B cell (primary cell): Measurements from ENCODE around the gene GFM2. TPM values are rescaled to one million over a fixed set of nuclear protein-coding genes. Genes with fewer than 3 reads are reported as not detected.

Experiments used
- ATAC-seq: fragments of 200-7000 bp; cut with Tn5 transposase; one replicate; pipeline ENCODE4 v1.10.0; 2021; ENCODE audit warnings: low read depth, mild to moderate bottlenecking, moderate number of reproducible peaks, moderate library complexity
- CTCF ChIA-PET: fragments of 350-600 bp; sonication (Branson Sonifier 250); formaldehyde crosslinking; loops from one replicate; lab custom pipeline; 2021; ENCODE audit warnings: antibody characterized with exemption, inconsistent platforms; lab: Charles Lee
- POLR2A ChIA-PET: fragments of 350-600 bp; sonication (Branson Sonifier 250); formaldehyde crosslinking; loops from one replicate; lab custom pipeline; 2021; ENCODE audit warnings: antibody characterized with exemption; lab: Charles Lee
- DNase-seq: peaks from one replicate; pipeline ENCODE4 v3.0.0; 2013
- H2AFZ ChIP-seq: 2 replicates; pipeline ENCODE4 v1.6.1; 2012; ENCODE audit warnings: mild to moderate bottlenecking, low read depth, low read length; ENCODE audit not compliant: insufficient read depth, poor library complexity, severe bottlenecking
- H3K27ac ChIP-seq, 2 donors: 1 replicate in 1 of 2; 2 replicates in 1 of 2; pipeline ENCODE4 v1.5.1; 2012 to 2013; ENCODE audit warnings: low read length in 2 of 2, mild to moderate bottlenecking in 2 of 2, moderate library complexity in 1 of 2
- H3K27me3 ChIP-seq, 4 experiments: fragments of 200-600 bp in 1 of 4; sonication (generic) in 1 of 4; replicated peaks in 1 of 4; 1 replicate in 2 of 4; 2 replicates in 2 of 4; pipeline versions ENCODE4 v1.6.1 to v1.7.0; 2013 to 2016; ENCODE audit warnings: low read length in 3 of 4, mild to moderate bottlenecking in 2 of 4, mixed read lengths in 1 of 4, moderate library complexity in 1 of 4; ENCODE audit not compliant: insufficient read depth in 4 of 4, control insufficient read depth in 3 of 4; ENCODE audit errors: control extremely low read depth in 1 of 4
- H3K36me3 ChIP-seq, 2 experiments: replicated peaks in 1 of 2; 1 replicate in 1 of 2; 2 replicates in 1 of 2; pipeline versions ENCODE4 v1.6.1 to v1.7.1; 2013; ENCODE audit warnings: low read length in 1 of 2; ENCODE audit not compliant: insufficient read depth in 2 of 2, control insufficient read depth in 1 of 2; ENCODE audit errors: control extremely low read depth in 1 of 2, extremely low read depth in 1 of 2
- H3K4me1 ChIP-seq, 2 donors: fragments of 200-600 bp in 1 of 2; sonication (generic) in 1 of 2; 1 replicate in 1 of 2; 2 replicates in 1 of 2; pipeline versions ENCODE4 v1.5.1 to v1.6.1; 2013 to 2017; ENCODE audit warnings: low read length in 2 of 2; ENCODE audit not compliant: control insufficient read depth in 2 of 2, insufficient read depth in 2 of 2
- H3K4me2 ChIP-seq: replicated peaks from 2 replicates; pipeline ENCODE3; 2012; ENCODE audit warnings: mild to moderate bottlenecking, low read depth, low read length; ENCODE audit not compliant: poor library complexity, severe bottlenecking
- H3K4me3 ChIP-seq, 5 experiments: fragments of 200-600 bp in 1 of 5; sonication (generic) in 1 of 5; 1 replicate in 3 of 5; 2 replicates in 2 of 5; pipeline versions ENCODE4 v1.5.1 to v1.7.0; 2011 to 2016; ENCODE audit warnings: low read length in 4 of 5, mild to moderate bottlenecking in 4 of 5, low read depth in 2 of 5, control low read depth in 1 of 5, moderate library complexity in 1 of 5; ENCODE audit not compliant: insufficient read depth in 1 of 5; ENCODE audit errors: control extremely low read depth in 1 of 5, extremely low read depth in 1 of 5
- H3K79me2 ChIP-seq: fragments of 200-600 bp; sonication (generic); one replicate; pipeline ENCODE4 v1.6.0; 2016; ENCODE audit warnings: low read length; ENCODE audit not compliant: control insufficient read depth, insufficient read depth
- H3K9ac ChIP-seq: fragments of 200-600 bp; sonication (generic); 2 replicates; pipeline ENCODE4 v1.6.1; 2017; ENCODE audit warnings: mild to moderate bottlenecking, low read length, moderate library complexity
- H3K9me3 ChIP-seq, 3 donors: one replicate each; pipeline versions ENCODE4 v1.6.1 to v1.7.1; 2013; ENCODE audit warnings: low read length in 2 of 3; ENCODE audit not compliant: control insufficient read depth in 2 of 3, insufficient read depth in 1 of 3; ENCODE audit errors: control extremely low read depth in 1 of 3
- H4K20me1 ChIP-seq: 2 replicates; pipeline ENCODE4 v1.6.0; 2012; ENCODE audit warnings: mild to moderate bottlenecking, low read length; ENCODE audit not compliant: insufficient read depth, control insufficient read depth, poor library complexity, severe bottlenecking
- H3K27ac Mint-ChIP-seq: one replicate; pipeline ENCODE4 v1.8.0; 2021; ENCODE audit warnings: mixed read lengths
- H3K27me3 Mint-ChIP-seq: one replicate; pipeline ENCODE4 v1.8.0; 2021; ENCODE audit warnings: mixed read lengths
- H3K4me1 Mint-ChIP-seq: one replicate; pipeline ENCODE4 v1.8.0; 2021; ENCODE audit warnings: mixed read lengths
- H3K4me3 Mint-ChIP-seq: one replicate; pipeline ENCODE4 v1.8.0; 2021; ENCODE audit warnings: mixed read lengths
- H3K9me3 Mint-ChIP-seq: one replicate; pipeline ENCODE4 v1.8.0; 2022; ENCODE audit warnings: mixed read lengths; ENCODE audit not compliant: insufficient read depth
- EZH2 ChIP-seq: IDR thresholded peaks from 2 replicates; pipeline ENCODE4 v1.6.1; 2012; ENCODE audit warnings: borderline replicate concordance, low read depth, mild to moderate bottlenecking, moderate library complexity, low read length; ENCODE audit not compliant: insufficient read depth, poor library complexity, severe bottlenecking
- WGBS: methylation state at CpG from one replicate; pipeline ENCODE4 v1.1.5; 2013; ENCODE audit warnings: missing lambda C conversion rate; ENCODE audit not compliant: insufficient coverage; 5-methylcytosine and 5-hydroxymethylcytosine counted together
- intact Hi-C: fragments of 100-400 bp; cut with micrococcal nuclease; formaldehyde crosslinking; loops from one replicate; pipeline ENCODE4 v1.10.0; 2022
- polyA minus RNA-seq: library from RNA; depleted of rRNA, polyadenylated mRNA; stranded (reverse); fragments of >200 nt; gene quantifications from 2 replicates; pipeline ENCODE4 v1.2.3, GENCODE V29; 2012
- polyA plus RNA-seq: library from polyadenylated mRNA; depleted of rRNA; stranded (reverse); fragments of >200 nt; gene quantifications from 2 replicates; pipeline ENCODE4 v1.2.3, GENCODE V29; 2012
- total RNA-seq, 2 donors: library from RNA; stranded (reverse); fragments of 120-200 nt in 1 of 2; gene quantifications; 1 replicate in 1 of 2; 2 replicates in 1 of 2; pipeline versions ENCODE4 v1.2.3 to v1.2.4, GENCODE V29; 2013 to 2022
- TF ChIP-seq, protein P1 (sequence below): fragments of 200-600 bp; IDR thresholded peaks from one replicate; pipeline ENCODE4 v1.8.0; 2022; ENCODE audit warnings: antibody characterized with exemption, mild to moderate bottlenecking

Gene GFM2, protein sequence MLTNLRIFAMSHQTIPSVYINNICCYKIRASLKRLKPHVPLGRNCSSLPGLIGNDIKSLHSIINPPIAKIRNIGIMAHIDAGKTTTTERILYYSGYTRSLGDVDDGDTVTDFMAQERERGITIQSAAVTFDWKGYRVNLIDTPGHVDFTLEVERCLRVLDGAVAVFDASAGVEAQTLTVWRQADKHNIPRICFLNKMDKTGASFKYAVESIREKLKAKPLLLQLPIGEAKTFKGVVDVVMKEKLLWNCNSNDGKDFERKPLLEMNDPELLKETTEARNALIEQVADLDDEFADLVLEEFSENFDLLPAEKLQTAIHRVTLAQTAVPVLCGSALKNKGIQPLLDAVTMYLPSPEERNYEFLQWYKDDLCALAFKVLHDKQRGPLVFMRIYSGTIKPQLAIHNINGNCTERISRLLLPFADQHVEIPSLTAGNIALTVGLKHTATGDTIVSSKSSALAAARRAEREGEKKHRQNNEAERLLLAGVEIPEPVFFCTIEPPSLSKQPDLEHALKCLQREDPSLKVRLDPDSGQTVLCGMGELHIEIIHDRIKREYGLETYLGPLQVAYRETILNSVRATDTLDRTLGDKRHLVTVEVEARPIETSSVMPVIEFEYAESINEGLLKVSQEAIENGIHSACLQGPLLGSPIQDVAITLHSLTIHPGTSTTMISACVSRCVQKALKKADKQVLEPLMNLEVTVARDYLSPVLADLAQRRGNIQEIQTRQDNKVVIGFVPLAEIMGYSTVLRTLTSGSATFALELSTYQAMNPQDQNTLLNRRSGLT
- total RNA-seq (22.6 and 28.5 TPM in 2 replicates), polyA plus RNA-seq (11.0 and 16.4 TPM in 2 replicates), polyA minus RNA-seq (8.1 and 13.5 TPM in 2 replicates)
- total RNA-seq (2013), result 31.9 TPM

DNA sequence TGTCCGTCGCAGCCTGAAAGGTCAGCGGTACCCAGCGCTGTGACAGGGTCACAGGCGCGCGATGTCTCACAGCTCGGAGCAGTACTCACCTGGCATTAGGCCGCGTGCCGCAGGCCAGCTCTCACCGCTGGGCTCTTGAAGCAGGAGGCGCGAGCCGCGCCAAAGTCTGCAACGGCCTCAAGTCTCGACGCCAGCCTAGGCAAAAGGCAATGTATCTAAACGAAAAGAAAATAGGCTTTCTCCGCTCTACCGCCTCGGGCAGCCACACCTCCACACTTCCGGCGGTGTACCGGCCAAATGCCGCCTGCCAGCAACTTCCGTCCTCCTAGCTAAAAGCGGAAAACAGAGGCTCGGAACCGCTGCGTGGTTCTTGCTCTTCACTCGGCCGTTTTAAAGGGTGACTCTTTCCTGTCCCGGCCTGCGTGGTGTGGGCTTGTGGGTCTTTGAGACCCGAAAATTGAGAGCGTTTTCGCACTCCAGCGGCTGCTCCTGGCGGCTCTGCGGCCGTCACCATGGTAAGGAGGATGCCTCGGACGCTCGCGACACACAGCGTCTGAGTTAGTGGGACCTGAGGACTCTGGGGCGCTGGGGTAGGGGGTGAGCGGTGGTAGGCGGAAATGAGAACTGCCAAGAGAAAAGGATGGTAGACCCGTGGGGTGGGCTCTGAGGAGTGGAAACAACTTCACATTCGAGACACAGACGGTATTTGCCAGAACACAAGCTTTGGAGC lies at the start of gene GFM2, which contains the start of gene NSA2:
GFM2 (minus strand) TSS at position 269 of the 730 bp plus-strand sequence. CDS start 3,375 bp downstream, outside the sequence.
NSA2 (plus strand) TSS at position 401 of the 730 bp plus-strand sequence; CDS start at position 513, 112 bp downstream.
- Histone ChIP-seq H3K27me3 (no peaks in the 10 kb centered on the region), H3K9me3 (no peaks in the 10 kb centered on the region), H3K9ac (peak within 1 kb of the TSS; percentile 93), H3K79me2 (peaks cover 47% of the 10 kb centered on the region), H3K27ac (peak within 1 kb of the TSS; percentile 62 to 85), H3K36me3 (peaks cover 0 to 31% of the 10 kb centered on the region in 2 experiments), H3K4me3 (peak within 1 kb of the TSS; percentile 71 to 99 (median 92)), H4K20me1 (peaks cover 15% of the 10 kb centered on the region), H2AFZ (peak within 1 kb of the TSS; percentile 100), H3K4me2 (peak within 1 kb of the TSS; percentile 84), H3K4me1 (peaks cover 20 to 21% of the 10 kb centered on the region in 2 donors)
- Mint-ChIP-seq H3K9me3 (no peaks in the 10 kb centered on the region), H3K27ac (peak within 1 kb of the TSS; percentile 98), H3K4me3 (peak within 1 kb of the TSS; percentile 100), H3K27me3 (no peaks in the 10 kb centered on the region), H3K4me1 (peaks cover 29% of the 10 kb centered on the region)
- TF ChIP-seq, protein P1, sequence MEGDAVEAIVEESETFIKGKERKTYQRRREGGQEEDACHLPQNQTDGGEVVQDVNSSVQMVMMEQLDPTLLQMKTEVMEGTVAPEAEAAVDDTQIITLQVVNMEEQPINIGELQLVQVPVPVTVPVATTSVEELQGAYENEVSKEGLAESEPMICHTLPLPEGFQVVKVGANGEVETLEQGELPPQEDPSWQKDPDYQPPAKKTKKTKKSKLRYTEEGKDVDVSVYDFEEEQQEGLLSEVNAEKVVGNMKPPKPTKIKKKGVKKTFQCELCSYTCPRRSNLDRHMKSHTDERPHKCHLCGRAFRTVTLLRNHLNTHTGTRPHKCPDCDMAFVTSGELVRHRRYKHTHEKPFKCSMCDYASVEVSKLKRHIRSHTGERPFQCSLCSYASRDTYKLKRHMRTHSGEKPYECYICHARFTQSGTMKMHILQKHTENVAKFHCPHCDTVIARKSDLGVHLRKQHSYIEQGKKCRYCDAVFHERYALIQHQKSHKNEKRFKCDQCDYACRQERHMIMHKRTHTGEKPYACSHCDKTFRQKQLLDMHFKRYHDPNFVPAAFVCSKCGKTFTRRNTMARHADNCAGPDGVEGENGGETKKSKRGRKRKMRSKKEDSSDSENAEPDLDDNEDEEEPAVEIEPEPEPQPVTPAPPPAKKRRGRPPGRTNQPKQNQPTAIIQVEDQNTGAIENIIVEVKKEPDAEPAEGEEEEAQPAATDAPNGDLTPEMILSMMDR, result no peak
- TF ChIP-seq EZH2, result no peak
- WGBS, result under 1% methylated on average over 54 of the region's 54 CpGs
- DNase-seq (peak; percentile 95), ATAC-seq (peak; percentile 89)
- CTCF ChIA-PET, result interaction anchor here (0.5 to 1.8 kb wide), 9 partner anchors 8 to 913 kb away, joined by 3 to 5 read pairs (median 4); partner anchors contain the start of genes ANKRD31, ENC1 and HMGCR
- intact Hi-C loops, result loop anchor here (1.0 to 10.0 kb wide), 8 partner anchors 82 to 1952 kb away; partner anchors contain the start of genes BTF3, CERT1, ENC1 and FAM169A
- POLR2A ChIA-PET, result no interaction called here
